ENCODE results near the gene SH3BP2. TPM values are rescaled to one million over a fixed set of nuclear protein-coding genes. Genes with fewer than 3 reads are reported as not detected.
A peak's percentile ranks its signal among the peaks of the same experiment; 100 is the strongest.

The SH3BP2 gene
- polyA plus RNA-seq, 3 donors, result 19.1 to 478 (median 26.9) TPM

DNA sequence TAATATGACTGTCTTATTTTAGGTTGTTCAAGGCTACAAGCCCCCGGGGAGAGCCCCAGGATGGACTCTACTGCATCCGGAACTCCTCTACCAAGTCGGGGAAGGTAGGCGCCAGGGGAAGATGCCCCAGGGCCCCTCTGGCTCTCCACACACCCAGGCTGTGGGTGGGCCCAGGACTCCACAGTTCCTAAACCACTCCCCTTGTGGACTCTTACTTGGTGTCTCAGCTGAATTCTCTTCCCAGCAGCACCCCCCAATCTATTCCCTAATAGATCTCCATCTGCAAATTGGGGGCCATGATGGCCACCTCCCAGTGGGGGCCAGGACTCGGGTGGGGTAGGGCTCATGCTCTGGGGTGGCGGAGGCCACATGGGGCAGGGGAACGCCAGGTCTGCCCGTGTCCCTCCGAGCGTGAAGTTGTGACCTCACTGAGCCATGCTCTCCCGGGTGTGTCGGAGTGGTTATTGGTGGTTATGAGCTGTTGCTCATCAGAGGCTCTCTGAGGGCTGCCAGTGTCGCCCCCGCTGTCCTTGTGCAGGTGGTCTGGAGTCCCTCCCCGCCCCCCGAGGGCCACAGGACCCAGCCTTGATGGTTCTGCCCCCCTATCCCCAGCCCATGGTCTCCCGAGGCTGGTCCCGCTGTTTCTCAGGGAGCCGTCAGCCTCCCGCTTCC is 39.6 kb downstream of the SH3BP2 start:
- Mint-ChIP-seq H3K27ac (peak overlapping the region in 5 of 7 donors; percentile 27 to 78 (median 38)), H3K27me3 (ENCODE audit: low read depth in 3 of 3) (no peaks in the 10 kb centered on the region), H3K4me3 (no peak overlapping the region), H3K4me1 (peaks cover 38% of the 10 kb centered on the region), H3K9me3 (peaks cover 0 to 1% (median 0%) of the 10 kb centered on the region in 7 donors), H3K36me3 (peaks cover 72 to 96% of the 10 kb centered on the region in 2 donors)
- Histone ChIP-seq H3K4me1 (ENCODE audit: control insufficient read depth in 1 of 2, insufficient read depth in 2 of 2, low read length in 2 of 2) (peaks cover 34 to 45% of the 10 kb centered on the region in 2 donors), H3K4me2 (replicated peaks; ENCODE audit: extremely low read depth, low read length, poor library complexity, severe bottlenecking) (no peak overlapping the region), H4K20me1 (ENCODE audit: insufficient read depth, low read length) (peaks cover 100% of the 10 kb centered on the region), H3K27me3 (ENCODE audit: control insufficient read depth in 2 of 2, insufficient read depth in 2 of 2, low read length in 2 of 2) (no peaks in the 10 kb centered on the region), H3K4me3 (replicated peaks in 1 of 3; ENCODE audit: low read depth in 2 of 3, low read length in 3 of 3) (no peak overlapping the region), H3K9ac (ENCODE audit: insufficient read depth, low read length, poor library complexity, severe bottlenecking) (no peak overlapping the region), H3K9me3 (replicated peaks in 1 of 2; ENCODE audit: control insufficient read depth in 1 of 2, insufficient read depth in 1 of 2, low read length in 2 of 2) (no peaks in the 10 kb centered on the region), H3K79me2 (ENCODE audit: insufficient read depth, low read length) (peaks cover 8% of the 10 kb centered on the region), H2AFZ (ENCODE audit: insufficient read depth, low read depth, low read length, poor library complexity, severe bottlenecking) (no peak overlapping the region), H3K27ac (ENCODE audit: low read depth in 1 of 2, low read length in 2 of 2) (peak overlapping the region in 1 of 2 donors; percentile 26), H3K36me3 (replicated peaks in 1 of 2; ENCODE audit: control insufficient read depth in 1 of 2, insufficient read depth in 2 of 2, low read length in 2 of 2) (peaks cover 91 to 95% of the 10 kb centered on the region in 2 donors)
- 97% methylated on average over 14 of the region's 20 CpGs for WGBS (ENCODE audit: insufficient coverage)
- TF ChIP-seq, protein P1, sequence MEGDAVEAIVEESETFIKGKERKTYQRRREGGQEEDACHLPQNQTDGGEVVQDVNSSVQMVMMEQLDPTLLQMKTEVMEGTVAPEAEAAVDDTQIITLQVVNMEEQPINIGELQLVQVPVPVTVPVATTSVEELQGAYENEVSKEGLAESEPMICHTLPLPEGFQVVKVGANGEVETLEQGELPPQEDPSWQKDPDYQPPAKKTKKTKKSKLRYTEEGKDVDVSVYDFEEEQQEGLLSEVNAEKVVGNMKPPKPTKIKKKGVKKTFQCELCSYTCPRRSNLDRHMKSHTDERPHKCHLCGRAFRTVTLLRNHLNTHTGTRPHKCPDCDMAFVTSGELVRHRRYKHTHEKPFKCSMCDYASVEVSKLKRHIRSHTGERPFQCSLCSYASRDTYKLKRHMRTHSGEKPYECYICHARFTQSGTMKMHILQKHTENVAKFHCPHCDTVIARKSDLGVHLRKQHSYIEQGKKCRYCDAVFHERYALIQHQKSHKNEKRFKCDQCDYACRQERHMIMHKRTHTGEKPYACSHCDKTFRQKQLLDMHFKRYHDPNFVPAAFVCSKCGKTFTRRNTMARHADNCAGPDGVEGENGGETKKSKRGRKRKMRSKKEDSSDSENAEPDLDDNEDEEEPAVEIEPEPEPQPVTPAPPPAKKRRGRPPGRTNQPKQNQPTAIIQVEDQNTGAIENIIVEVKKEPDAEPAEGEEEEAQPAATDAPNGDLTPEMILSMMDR (IDR thresholded peaks at IDR 0.05), result no peak
- DNase-seq, result peak in 1 of 3 donors; percentile 5
- intact Hi-C loops (cut with micrococcal nuclease), result no loop called here

DNA sequence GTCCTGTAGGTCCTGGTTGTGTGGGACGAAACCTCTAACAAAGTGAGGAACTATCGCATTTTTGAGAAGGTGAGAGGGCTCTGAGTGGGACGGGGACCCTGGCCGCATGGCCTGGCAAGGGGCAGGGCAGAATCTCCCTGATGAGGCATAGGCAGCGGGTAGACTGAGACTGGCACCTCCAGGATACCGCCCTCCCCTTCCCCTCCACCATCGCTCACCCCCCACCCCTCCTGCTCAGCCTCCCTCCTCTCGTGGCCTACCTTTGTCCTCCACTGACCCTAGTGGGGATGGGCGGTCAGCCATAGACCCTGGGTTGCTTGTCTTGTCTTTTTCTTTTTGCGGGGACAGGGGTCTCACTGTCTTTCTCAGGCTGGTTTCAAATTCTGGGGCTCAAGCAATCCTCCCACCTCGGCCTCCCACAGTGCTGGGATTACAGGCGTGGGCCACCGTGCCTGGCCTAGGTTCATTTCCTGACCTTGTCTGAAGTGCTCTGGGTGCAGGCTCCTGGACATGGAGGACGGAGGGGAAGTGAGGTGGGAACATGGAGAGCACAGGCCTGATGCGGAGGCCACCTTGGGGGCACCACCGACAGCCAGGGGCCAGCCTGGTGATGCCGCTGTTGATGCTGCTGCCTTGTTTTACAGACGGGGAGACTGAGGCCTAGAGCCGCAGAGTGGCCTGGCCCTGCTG is 40.2 kb downstream of the SH3BP2 start:
- H3K9ac ChIP-seq (ENCODE audit: insufficient read depth, low read length, poor library complexity, severe bottlenecking), result no peak overlapping the region

More for the DNA sequence above, 40.2 kb downstream of the SH3BP2 start:
- no peak overlapping the region for H3K4me3 Mint-ChIP-seq
- H2AFZ ChIP-seq (ENCODE audit: insufficient read depth, low read depth, low read length, poor library complexity, severe bottlenecking), result no peak overlapping the region
- H3K27me3 Mint-ChIP-seq (ENCODE audit: low read depth in 3 of 3), result no peaks in the 10 kb centered on the region
- H3K79me2 ChIP-seq (ENCODE audit: insufficient read depth, low read length), result peaks cover 8% of the 10 kb centered on the region
- H3K27ac Mint-ChIP-seq, result peak overlapping the region in 5 of 7 donors; percentile 10 to 64 (median 30)
- peaks cover 84 to 88% of the 10 kb centered on the region in 2 donors for H3K36me3 ChIP-seq (replicated peaks in 1 of 2; ENCODE audit: control insufficient read depth in 1 of 2, insufficient read depth in 2 of 2, low read length in 2 of 2)
- H3K4me3 ChIP-seq (replicated peaks in 1 of 3; ENCODE audit: low read depth in 2 of 3, low read length in 3 of 3), result no peak overlapping the region
- H3K4me2 ChIP-seq (replicated peaks; ENCODE audit: extremely low read depth, low read length, poor library complexity, severe bottlenecking), result no peak overlapping the region
- H3K27ac ChIP-seq (ENCODE audit: low read depth in 1 of 2, low read length in 2 of 2), result peak overlapping the region; percentile 17 to 26
- H4K20me1 ChIP-seq (ENCODE audit: insufficient read depth, low read length), result peaks cover 100% of the 10 kb centered on the region
- no peak for DNase-seq
- H3K4me1 ChIP-seq (ENCODE audit: control insufficient read depth in 1 of 2, insufficient read depth in 2 of 2, low read length in 2 of 2), result peaks cover 41 to 52% of the 10 kb centered on the region in 2 donors
- peaks cover 0 to 1% (median 0%) of the 10 kb centered on the region in 7 donors for H3K9me3 Mint-ChIP-seq
- no peaks in the 10 kb centered on the region for H3K27me3 ChIP-seq (ENCODE audit: control insufficient read depth in 2 of 2, insufficient read depth in 2 of 2, low read length in 2 of 2)
- no peaks in the 10 kb centered on the region for H3K9me3 ChIP-seq (replicated peaks in 1 of 2; ENCODE audit: control insufficient read depth in 1 of 2, insufficient read depth in 1 of 2, low read length in 2 of 2)
- H3K4me1 Mint-ChIP-seq, result peaks cover 45% of the 10 kb centered on the region
- intact Hi-C loops (cut with micrococcal nuclease), result no loop called here
- peaks cover 66 to 89% of the 10 kb centered on the region in 2 donors for H3K36me3 Mint-ChIP-seq
- 96% methylated on average over 9 of the region's 19 CpGs for WGBS (ENCODE audit: insufficient coverage)
- TF ChIP-seq, protein P1 (IDR thresholded peaks at IDR 0.05), result no peak
